G401 (cell line): ENCODE measurements around the gene SETBP1. TPM values are rescaled to one million over a fixed set of nuclear protein-coding genes. Genes with fewer than 3 reads are reported as not detected.
A peak's percentile ranks its signal among the peaks of the same experiment; 100 is the strongest.

Experiments
- DNase-seq: peaks from one replicate; pipeline ENCODE4 v3.0.0-alpha.2; 2015; ENCODE audit warnings: low spot score
- in situ Hi-C: cut with HindIII; loops from 2 replicates; pipeline ENCODE4 v1.10.0; 2016; ENCODE audit warnings: low sequenced_read_pairs, mixed read lengths
- total RNA-seq: library from RNA; depleted of rRNA; stranded (reverse); fragments of >200 nt; shearing (Covaris generic); gene quantifications from 2 replicates; pipeline ENCODE4 v1.2.3, GENCODE V29; 2014; rRNA removed

SETBP1 gene
- not detected in 2 replicates for total RNA-seq

DNA sequence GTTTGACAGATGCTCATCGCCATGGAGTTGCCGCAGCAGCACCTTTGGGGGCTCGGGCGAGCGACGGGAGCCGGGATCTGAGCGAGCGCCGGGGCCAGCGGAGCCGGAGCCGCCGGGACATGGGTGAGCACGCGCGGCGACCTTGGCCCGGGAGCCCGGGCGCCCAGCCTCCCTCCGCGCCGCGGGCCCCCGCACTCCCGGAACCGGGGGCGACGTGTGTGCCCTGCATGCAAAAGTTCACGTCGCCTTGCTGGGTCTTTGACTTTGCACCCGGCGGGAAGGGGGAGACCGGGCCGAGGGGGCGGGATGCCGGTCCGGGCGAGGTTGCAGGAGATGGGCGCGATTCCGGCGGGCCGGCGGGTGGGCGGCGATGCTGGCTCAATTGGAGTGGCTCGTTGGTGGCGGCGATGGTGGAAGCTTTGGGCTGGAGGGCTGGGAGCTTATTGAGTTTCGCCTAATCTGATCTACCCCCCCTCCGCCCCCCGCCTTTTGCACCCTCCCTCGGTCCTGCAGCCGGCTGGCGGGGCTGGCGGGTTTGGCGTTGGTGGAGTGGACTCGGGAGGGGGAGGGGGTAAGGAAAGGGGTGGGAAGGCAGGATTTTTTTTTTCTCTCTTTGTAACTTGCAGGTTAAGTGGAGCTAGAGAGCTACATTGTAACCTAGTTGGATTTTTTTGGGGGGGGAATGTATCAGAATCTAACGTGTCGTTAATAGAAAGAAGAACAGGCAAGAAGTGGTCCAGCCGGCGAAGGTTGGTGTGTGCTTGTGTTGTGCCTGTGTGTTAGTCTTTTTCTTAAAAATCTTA is at the start of gene SETBP1:
TSS of gene SETBP1 (plus strand) at position 616 of the 803 bp plus-strand sequence. CDS start 20,459 bp downstream, outside the sequence.
- DNase-seq = peak; percentile 84
- in situ Hi-C loops = no loop called here

DNA sequence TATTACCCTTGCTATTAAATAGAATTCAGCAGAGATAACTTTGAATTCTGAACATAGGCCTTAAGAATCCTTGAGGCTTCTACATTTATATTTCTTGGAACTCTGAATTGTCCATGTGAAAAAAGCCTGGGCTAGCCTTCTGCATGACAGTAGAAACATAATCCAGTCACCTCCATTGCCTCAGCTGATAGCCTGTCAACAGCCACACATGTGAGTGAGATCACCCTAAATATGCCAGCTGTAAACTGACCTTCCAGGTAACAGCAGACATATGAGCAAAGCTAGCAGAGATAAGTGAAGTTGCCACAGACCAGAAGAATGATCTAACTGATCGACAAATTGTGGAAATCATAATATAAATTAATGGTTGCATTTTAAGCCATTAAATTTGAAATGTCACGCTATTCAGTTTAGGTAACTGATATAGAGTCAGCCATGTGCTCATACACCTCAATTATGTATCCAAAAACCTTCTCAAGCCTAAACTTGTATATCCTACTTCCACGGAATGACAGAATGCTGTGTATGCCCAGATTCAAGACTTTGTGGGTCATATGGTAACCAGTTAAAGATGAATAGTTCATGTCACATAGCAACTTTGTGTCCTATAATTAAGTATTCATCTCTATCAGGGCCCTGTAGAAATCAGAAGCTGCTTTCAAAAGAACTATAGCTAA is 48.1 kb upstream of the SETBP1 start:
- in situ Hi-C loops = no loop called here
- DNase-seq = no peak

DNA sequence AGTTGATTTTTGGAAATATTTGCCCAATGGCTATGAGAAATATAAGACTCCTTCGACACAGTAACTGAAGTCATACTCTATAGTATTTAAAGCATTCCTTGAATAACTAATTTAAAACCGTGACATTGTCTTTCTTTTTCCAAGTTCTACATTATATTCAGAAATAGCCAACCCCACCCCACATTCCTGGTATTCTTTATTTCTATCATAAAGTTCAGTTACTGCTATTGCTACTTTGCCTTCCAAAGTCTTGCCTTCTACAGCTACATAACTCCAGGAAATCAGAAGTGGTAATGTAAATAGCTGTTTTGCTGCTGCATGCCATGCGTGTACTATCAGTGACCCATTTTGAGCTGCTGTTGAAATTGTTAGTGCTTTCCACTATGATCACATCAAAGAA is 45.1 kb upstream of the SETBP1 start:
- in situ Hi-C loops = no loop called here
- no peak for DNase-seq

DNA sequence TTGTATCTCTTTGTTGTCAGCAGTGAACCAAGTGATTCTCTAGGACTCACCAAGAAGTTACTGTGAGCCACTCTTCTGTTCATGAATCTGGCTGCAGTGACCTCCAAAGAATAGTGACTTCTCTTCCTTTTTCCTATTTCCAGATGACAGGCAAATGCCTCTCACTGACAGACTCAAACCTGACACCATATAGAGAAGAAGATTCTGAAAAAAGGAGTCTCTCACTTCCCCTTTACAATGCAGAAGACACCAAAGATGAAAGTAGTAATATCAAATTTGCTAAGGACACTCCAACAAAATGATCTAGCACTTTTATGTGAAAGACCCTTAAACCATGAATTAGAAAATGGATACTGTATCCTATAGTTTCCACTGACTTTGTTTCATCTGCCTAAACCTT is 44.4 kb upstream of the SETBP1 start:
- no peak for DNase-seq
- in situ Hi-C loops = no loop called here

DNA sequence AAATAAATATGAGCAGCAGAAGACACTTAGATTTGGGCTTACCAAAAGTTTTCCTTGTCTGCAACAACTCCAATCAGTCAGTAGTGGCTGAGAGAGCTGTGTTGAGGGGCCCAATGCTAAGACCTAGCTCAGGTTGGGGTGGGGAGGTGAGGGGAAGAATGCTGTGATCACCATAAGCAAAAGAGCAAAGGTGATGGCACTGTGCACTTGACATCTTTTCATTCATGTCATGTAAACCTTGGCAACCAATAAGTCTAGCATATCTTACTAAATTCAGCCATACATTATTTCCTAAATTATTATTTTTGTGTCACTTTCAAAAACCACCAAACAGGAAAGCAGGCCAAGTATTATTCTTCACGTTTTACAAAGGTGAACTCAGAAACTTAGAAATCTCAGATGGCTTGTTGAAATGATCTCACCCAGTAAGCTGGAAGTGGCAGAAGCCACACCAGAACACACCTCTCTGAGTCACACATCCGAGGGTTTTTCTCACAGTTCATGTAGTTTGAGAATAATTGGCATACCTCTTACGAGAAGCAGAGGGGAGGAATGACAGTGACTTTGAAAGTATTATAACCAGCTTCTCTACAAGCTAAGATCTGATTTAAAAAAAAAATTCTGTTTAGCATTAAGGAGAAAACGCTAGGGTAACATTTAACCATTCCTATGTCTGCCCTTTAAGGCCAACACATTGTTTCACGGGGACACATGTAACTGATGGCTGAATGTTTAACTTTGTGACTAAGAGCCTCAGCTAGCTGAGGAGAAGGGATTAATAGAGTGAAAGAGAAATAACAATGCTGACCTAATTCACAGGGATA is 43.3 kb upstream of the SETBP1 start:
- in situ Hi-C loops = no loop called here
- no peak for DNase-seq

DNA sequence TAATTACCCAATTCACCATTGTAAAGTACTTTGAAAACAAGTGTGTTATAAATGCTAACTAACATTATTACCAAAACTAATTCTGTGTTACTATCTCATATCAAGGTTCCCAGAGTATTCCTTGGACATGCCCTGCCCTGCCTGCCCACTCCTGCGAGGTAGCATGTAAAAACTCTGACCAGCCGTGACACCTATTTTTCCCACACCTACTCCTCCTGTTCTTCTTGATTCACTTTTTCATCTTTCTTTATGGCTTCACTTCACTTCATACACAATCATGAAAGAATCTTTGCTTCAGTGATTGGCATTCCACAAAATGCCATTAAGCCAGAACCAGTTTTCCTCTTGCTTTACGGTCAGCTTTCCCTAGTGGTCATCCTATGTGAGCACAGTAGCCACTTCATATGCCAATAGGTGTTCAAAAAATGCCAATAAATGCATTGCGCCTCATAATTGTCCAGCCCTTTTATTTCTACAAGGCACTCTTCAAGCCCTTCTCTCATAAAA is 42.6 kb upstream of the SETBP1 start:
- in situ Hi-C loops = no loop called here
- no peak for DNase-seq

DNA sequence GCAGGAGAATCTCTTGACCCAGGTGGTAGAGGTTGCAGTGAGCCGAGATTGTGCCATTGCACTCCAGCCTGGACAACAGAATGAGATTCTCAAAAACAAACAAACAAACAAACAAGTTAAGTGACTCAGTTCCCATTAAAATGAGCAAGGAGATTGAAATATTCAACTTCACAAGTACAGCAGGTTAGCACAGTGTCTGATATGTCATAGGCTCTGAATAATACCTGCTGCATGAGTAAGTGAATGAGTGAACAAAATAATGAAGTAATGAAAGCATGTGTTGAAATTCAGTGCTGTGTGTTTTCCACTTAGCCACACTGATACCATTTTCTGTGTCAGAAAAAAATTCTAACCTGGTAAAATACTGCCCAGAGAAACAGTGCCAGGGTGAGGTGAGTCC is 41.9 kb upstream of the SETBP1 start:
- in situ Hi-C loops = no loop called here

DNA sequence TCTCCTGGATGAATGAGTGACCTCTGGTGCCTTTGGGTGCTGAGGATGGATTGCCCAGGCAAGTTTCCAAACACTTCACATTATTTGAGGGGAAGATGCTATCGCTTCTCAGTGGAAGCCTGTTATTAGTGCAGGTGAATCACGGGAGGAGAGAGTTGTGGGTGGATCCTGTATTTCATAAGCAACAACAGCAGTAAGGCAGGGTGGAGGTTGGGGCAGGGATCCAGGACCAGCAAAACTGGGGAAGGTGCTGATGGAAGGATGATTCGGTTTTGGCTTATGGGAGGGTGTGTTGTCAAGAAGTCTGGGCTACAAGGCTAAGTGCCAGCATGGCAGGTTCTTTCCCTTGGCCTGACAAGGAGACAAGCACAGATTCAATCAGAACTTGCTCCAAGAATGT is 37.7 kb upstream of the SETBP1 start:
- in situ Hi-C loops = no loop called here
- no peak for DNase-seq

More for the DNA sequence above, 41.9 kb upstream of the SETBP1 start:
- DNase-seq = no peak

DNA sequence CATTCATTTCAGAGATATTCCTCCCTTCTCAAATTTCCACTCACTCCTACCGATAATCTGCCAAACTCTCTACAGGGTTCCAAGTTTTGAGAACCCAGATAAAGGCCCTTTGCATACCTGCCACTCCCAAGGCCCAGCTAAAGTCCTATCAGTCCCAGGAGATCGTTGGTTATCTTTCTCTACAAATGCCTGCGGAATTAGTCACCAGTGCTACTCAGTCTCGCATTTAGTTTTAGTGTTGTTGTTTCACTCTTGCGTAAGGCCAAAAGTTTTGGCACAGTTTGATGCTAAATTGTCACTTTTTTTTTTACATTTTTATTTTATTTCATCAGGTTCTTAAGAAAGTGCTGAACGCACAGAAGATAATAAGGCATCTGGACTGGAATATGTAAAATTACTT is 29.2 kb upstream of the SETBP1 start:
- DNase-seq = no peak

DNA sequence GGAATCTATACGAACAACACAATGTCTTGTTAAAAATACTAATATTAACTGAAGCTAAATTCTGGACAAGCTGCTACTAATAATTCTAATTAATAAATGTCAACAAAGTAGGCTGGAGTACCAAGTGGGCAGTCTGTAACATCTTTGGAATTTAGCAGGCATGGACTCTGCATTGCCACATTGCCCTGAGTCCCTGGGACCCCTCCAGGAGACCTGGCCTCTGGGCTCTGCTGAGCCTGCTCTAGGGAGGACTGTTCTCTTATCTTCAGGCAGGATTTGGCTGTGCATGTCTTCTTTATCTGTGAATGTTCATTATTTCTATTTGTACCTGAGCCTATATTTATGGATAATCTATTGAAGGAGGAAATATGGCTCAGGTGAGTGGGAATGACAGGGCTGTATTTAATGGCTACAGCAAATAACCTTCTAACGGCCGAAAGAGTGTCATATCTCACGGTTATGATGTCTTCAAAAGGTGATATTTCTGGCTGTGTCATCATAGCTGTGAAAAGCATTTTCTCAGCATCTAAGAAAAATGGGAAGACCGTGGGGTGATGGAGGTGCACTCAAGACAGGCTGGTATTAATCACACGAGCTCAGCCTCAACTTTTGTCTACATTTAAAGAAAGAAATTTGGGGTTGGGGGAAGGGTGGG is 28.6 kb upstream of the SETBP1 start:
- in situ Hi-C loops = no loop called here

More for the DNA sequence above, 29.2 kb upstream of the SETBP1 start:
- in situ Hi-C loops = no loop called here

DNA sequence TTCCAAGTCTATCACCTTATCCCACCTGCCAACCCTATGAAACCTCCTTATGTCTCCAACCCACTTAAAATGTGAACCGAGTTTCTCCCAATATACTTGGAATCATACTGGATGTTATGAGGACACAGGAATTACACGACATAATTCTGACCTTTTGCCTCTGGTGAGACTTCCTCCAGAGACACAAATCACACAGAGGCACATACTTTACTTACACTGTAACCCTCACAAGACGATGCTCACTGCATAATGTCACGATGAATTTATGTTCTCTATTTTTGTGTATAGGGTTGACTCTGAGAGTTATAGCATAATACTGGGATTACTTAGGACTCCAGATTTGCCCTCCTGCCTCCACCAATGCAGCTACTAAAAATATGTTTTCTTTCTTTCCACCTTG is 28.0 kb upstream of the SETBP1 start:
- in situ Hi-C loops = no loop called here
- no peak for DNase-seq

More for the DNA sequence above, 28.6 kb upstream of the SETBP1 start:
- no peak for DNase-seq

DNA sequence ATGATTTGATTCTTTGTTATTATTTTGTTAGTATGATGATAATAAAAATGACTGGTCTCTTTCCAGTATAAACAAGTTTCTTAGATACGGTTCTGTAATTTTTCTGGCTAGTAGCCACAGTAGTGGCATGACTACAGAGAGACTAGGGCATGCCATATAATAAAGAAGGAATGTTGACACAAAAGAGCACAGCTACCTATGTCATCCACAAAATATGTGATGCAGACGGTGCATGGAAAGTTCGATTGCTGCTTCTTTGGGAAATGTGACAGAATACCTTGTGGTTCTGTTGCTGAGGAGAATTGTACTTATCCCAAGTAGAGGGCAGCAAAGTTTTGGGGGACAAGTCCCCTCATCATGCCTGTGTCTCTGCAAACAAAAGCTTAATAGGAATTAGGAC is 26.1 kb upstream of the SETBP1 start:
- in situ Hi-C loops = no loop called here
- no peak for DNase-seq

DNA sequence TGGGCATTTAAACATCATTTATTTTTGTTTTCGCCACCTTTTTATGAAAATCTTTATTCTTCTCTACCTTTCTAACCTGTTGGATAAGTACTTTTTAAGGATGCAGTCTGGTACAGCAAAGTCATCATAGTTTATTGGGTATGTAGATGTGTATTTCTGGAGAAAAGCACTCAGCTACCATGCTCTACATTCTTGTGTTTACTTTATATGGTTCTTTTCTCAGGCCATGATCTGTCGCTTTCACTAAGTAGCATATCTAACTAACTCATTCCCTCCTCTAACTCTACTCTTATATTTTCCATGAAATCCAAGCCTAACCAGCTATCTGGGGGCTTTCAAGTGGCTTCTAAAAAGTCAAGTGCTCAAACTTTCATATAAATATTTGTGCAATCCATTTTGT is 25.3 kb upstream of the SETBP1 start:
- no peak for DNase-seq
- in situ Hi-C loops = no loop called here

DNA sequence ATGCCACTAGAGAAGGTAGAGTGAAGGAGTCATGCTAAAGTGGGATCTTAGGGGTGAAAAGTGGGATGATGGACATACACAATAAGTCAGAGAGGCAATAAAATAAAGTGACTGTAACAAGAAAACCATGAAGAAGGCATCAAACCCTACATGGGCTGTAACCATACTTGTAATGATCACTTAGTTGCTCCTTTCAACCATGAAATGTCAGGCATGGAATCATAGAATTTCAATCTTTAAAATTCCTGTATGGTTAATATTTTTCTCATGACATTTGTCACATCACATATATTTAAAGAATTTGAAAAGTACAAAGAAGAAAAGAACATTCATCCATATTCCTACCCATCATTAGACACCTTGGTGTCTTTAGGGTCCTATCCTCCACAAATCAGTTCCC is 20.9 kb upstream of the SETBP1 start:
- no peak for DNase-seq

DNA sequence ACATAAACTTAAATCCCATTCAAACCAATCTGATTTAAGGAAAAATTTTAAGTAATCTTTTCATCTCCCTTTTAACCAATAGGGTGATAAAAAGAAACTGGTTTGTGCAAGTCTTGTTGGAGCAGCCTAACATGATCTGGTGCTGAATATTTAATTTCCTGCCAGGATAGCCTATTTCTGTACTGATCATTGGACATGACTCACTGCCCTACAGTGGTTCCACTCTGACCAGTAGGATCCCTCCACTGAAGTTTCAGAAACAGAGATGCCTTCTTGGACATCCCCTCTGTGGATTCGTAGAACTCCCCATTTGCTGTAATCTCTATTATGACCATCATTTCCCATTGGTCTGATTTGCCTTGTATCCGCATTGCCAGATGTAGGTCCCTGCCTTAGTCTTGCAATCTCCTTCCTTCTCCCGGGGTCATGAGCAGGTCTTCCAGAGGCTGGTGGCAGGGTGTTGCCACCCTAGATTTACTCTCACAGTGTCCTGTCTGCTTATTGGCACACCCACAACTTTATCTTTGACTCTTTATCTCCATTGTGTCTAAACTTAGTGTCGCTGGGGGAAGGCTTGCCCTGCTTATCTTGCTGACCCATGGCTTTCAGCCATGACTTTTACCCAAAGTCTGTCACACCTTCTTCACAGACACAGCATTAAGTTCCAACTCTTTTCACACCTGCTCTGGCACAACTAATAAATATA is 12.3 kb upstream of the SETBP1 start:
- in situ Hi-C loops = no loop called here
- no peak for DNase-seq

More for the DNA sequence above, 20.9 kb upstream of the SETBP1 start:
- in situ Hi-C loops = no loop called here

DNA sequence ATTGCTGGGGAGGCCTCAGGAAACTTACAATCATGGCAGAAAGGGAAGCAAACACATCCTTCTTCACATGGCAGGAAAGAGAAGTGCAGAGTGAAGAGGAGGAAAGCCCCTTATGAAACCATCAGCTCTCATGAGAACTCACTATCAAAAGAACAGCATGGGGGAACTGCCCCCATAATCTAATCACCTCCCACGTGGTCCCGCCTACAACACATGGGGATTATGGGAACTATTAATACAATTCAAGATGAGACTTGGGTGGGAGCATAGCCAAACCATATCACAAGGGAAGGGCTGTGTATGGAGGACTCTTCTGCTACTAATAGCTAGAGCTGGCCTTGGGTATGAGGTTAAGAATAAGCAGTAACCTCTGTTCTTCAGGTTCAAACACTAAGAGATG is 8.8 kb upstream of the SETBP1 start:
- in situ Hi-C loops = no loop called here
- no peak for DNase-seq

DNA sequence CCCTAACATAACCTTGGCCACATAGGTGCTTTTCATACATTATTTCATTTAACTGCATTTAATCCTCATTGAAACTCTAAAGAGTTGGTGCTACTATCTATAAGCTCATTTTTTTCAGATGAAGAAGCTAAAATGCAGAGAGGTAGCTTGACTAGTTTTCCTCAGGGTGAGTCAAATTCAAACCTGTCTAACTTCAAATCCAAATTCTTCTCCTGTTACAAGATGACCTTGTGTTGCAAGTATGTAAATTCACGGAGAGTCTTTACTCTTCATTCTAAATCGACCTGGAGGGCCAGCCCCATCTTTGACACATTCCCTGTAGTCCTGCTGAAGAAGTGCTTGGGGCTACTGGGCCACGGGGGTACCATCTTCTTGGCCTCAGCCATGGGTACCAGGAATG is 8.2 kb upstream of the SETBP1 start:
- in situ Hi-C loops = no loop called here
- no peak for DNase-seq

DNA sequence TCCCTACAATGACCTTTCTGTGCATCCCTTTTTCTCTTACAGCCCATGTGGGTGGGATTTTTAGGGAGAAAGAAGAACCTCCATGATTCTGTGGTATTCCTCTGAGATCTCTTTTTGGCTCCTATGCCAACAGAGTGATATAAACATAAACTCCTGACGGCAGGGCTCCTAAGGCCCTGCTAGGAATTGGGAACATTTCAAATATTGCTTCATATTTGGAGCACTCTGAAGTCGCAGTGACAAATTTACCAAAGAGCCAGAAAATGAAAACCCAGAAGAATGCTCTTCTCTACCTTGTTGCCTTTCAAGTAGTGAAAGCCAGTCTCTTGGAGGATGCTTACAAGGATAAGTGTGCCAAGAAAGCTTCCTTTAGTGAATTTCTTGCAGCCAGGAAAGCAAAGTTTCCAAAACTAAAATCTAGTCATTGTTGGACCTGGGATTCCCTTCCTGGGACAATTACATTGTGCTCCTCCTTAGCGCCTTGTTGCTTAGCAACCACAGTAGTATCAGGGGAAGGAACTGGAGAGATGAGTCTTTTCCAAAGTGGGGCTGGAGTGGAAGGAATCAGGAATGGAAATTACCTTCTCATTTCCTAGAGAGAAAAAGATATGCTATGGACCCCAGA is 7.3 kb upstream of the SETBP1 start:
- in situ Hi-C loops = no loop called here

More for the DNA sequence above, 7.3 kb upstream of the SETBP1 start:
- DNase-seq = no peak
